GM04503 (cell line): ENCODE results near the gene ARHGEF25.
"Not testable (repeated sequence)": the region's sequence is repeated elsewhere in the genome, so short reads cannot be mapped to it uniquely, and the experiment has no call there.

Source experiments
- DNase-seq: peaks from one replicate; pipeline ENCODE4 v3.0.0-alpha.2; 2012; ENCODE audit warnings: low read depth

ARHGEF25 gene

GRCh38 chr12:57609101-57609780 is 2.0 kb upstream of the ARHGEF25 start:
- DNase-seq, result no peak

DNA sequence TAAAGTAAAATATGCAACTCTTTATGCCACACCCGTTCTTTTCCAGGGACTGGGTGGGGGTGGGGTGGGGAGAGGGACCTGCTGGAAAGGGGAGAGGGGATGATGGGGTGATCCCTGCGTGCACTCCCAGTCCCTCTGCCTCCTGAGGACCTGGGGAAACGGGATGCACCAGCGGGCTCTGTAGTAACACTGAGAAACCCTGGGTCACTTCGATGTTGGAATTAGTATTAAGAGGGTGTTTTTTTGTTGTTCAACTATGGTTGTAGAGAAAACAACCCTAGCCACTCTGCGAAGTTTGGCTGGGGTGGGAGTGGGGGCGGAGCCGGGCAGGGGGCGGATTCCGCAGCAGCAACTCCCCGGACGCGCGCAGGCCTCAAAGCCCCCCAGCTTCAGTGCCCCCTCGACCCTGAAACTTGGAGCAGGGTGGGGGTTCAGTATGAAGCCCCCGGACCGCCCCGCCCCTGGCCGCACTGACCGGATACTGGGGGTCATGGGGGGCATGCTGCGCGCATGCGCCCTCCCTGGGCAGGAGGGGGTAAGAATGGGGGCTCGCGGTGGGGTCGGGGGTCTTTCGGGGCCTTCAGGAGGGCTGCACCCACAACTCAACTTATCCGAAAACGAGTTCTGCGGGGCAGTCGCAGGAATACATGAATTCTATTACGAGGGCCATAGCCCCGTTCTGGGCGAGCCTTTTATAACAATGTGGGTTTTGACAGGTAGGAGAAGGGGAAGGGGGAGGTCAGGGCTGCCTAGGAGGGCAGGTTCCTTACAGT is 1.3 kb upstream of the ARHGEF25 start:
- no peak for DNase-seq

DNA sequence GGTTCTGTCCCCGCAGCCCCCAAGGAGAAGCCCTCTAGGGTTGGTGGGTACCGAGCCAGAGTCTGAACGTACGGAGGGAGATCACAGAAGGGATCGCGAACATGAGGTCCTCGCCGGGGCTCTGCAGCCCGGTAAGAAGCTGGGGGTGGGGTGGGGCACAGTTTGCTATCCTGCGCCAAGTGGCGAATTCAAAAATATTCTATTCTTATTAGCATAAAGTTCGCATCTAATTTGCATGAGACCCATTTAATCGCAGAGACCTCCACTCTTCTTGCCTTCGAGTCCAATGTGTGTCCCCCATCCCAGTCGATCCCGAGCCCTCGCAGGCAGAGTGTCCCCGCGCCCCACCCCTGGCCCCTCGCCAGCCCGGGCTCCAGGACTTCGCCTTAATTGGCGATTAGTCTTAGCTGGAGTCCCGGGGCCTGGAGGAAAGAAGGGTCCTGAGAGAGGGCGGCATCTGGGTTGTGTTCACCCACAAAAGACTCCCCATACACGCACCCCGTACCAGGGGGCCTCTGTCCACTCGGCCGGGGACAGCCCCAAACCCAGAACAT is 604 bp upstream of the ARHGEF25 start:
- DNase-seq, result no peak

DNA sequence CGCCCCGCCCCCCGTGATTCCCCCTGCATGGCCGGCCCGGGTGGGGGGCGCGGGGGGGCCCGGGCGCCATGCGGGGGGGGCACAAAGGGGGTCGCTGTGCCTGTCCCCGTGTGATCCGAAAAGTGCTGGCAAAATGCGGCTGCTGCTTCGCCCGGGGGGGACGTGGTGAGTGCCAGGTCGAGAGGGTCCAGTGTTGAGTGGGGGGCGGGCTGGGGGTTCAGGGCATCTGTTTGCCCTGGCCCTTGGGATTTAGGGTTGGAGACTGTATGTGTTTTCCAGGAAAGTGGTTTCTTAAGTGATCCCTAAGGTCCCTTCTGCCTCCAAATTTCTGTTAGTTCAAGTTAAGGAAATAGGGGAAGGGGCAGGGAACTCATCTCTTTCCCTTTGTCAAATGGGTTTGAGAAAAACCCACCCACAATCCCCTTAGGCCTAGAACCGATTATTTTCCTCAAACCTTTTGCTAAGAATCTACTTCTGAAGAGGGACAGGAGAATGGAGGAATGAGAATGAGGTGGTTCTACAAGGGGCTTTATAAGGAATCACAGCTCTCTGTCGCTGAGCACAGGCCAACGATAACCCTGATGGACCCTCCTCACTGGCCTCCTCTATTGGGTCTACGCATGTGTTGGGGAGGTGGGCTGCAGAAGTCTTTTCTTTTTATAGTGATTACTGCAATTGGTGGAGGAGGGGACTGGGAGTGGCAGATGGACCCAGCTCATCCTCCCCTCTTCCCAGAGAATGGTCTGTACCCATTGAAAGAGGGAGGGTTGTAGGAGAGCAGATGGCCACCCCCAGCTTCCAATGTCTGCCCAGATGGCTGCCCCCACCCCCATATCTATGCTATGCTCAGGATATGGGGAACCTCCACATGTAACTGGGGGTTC is 834 bp downstream of the ARHGEF25 start:
- DNase-seq, result no peak

- DNase-seq, result no peak
Measured at GRCh38 chr12:57612711-57613426, 1.6 kb downstream of the ARHGEF25 start.

GRCh38 chr12:57613427-57614109 is 2.3 kb downstream of the ARHGEF25 start:
- no peak for DNase-seq

GRCh38 chr12:57614178-57614947 is 3.1 kb downstream of the ARHGEF25 start:
- no peak for DNase-seq

DNA sequence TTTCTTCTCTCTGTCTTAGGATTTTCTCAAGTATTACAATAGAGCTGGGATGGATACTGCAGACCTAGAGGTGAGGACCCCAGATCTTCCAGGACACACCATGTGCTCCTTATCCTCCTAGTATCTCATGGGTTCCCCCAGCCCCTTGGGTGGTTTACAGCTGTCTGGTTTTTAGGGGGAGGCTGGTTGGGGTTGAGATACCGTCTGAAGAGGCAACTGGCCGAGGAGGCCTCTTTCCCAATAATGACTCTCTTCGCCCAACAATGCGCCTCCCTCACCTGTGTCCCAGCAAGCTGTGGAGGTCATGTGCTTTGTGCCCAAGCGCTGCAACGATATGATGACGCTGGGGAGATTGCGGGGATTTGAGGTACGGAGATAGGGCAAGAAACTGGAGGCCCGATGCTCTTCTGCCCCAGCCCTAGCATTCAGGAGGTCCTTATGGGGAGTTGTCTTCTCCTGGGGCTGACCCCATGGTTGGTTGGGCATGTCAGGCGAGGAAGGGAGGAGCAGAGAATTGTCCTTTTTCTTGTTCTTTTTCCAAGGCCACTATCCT is 3.8 kb downstream of the ARHGEF25 start:
- DNase-seq, result no peak

GRCh38 chr12:57615637-57616036 is 4.4 kb downstream of the ARHGEF25 start:
- no peak for DNase-seq

DNA sequence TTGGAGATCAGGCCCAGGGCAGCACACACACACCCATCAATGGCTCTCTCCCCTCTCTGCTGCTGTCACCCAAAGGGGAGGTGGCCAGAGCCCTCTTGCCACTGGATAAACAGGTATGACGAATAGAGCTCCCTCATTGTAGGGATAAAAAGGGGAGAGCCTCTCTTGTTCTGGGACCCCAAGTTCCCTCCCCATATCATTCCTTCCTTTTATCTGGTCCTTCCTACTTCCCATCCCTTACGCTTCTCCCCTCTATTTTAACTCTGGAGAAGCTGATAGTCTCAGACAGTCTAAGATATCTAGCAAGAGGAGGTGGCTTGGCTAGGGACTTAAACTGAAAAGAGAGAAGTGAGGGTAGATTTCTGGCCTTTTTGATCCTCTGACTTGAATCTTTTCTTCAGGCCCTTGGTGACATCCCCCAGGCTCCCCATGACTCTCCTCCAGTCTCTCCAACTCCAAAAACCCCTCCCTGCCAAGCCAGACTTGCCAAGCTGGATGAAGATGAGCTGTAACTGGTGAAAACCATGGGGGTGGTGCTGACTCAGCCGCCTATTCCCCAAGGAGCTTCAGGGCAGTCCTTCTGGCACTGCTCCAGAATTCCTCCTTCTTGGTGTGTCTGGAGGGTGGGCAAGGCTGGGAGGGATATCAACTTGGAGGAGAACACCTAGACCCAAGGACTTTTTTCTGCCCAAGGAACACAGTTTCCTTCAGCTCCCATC is 5.3 kb downstream of the ARHGEF25 start:
- DNase-seq, result no peak

DNA sequence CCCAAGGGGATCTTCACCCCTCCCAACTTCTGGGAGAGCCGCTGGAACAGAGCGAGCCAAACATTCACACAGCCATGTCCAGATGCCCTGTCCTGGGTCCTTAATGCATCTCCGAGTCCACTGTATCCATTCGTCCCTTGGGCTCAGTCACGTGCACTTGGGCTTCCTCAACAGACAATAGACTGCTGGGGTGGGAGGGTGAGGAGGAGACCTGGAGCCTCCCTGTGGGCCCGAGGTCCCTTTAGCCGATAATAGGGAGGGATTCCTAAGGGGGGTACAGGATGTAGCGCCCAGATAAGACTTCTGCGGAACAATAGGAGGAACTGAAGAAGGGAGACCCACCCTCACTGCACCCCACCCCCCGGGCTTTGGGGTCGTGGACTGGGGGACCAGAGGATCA is 6.7 kb downstream of the ARHGEF25 start:
- no peak for DNase-seq

GRCh38 chr12:57618431-57618830 is 7.2 kb downstream of the ARHGEF25 start:
- not testable (repeated sequence) for DNase-seq

GRCh38 chr12:57618966-57619433 is 7.8 kb downstream of the ARHGEF25 start:
- DNase-seq, result no peak

- DNase-seq, result no peak
Measured at GRCh38 chr12:57619434-57620244, 8.4 kb downstream of the ARHGEF25 start.

- no peak for DNase-seq
Measured at GRCh38 chr12:57620245-57620935, 9.2 kb downstream of the ARHGEF25 start.

GRCh38 chr12:57620936-57621496 is 9.8 kb downstream of the ARHGEF25 start:
- DNase-seq, result no peak
